ENCODE measurements around the gene GNB3. TPM values are rescaled to one million over a fixed set of nuclear protein-coding genes. Genes with fewer than 3 reads are reported as not detected.

GNB3 gene
- total and polyA plus RNA-seq, 2 donors (not counting 3 experiments of a cell fraction or from before 2014, with no cell fraction given), result 9.4 to 12.0 TPM

GRCh38 chr12:6820166-6820565 lies 20.6 kb upstream of the GNB3 start:
- ChIA-PET CTCF (interaction anchor here (12.0 kb wide), 1 partner anchor 67 kb away, joined by 148 read pairs; the partner anchor contains the start of gene MLF2), POLR2A (no interaction called here)
- FAIRE-seq, result no peak
- intact Hi-C loops (cut with micrococcal nuclease) (no loop called here), dilution Hi-C loops (cut with MboI; ENCODE audit: extremely low pct_ligation_motif_present, low sequenced_read_pairs) (no loop called here)
- H3K9ac ChIP-seq (replicated peaks; ENCODE audit: extremely low read depth, insufficient read depth, low read length), result no peak overlapping the region
- TF ChIP-seq MAX (IDR thresholded peaks at IDR 0.05; ENCODE audit: insufficient read depth, insufficient read length), result no peak
- no peak for TF ChIP-seq POLR2A (IDR thresholded peaks at IDR 0.05; ENCODE audit: low read depth, low read length)
- no peak for TF ChIP-seq MYC (IDR thresholded peaks at IDR 0.05; ENCODE audit: low read depth, low read length)
- no peak for TF ChIP-seq CTCF (IDR thresholded peaks at IDR 0.05; ENCODE audit: extremely low read depth in 1 of 2, insufficient read depth in 1 of 2, low read depth in 1 of 2, low read length in 2 of 2)
- TF ChIP-seq GATA2 (IDR thresholded peaks at IDR 0.05; ENCODE audit: insufficient read depth, insufficient read length, low read depth, low read length), result no peak
- TF ChIP-seq EZH2 (IDR thresholded peaks at IDR 0.05; ENCODE audit: borderline replicate concordance, low read depth, low read length, severe bottlenecking), result no peak
- no peak for TF ChIP-seq FOS (IDR thresholded peaks at IDR 0.05; ENCODE audit: borderline replicate concordance, insufficient read depth, low read length)
- no peak for TF ChIP-seq POLR2AphosphoS5 (IDR thresholded peaks at IDR 0.05; ENCODE audit: insufficient read depth, low read depth, low read length)
- no peak for TF ChIP-seq JUN (IDR thresholded peaks at IDR 0.05; ENCODE audit: borderline replicate concordance, insufficient read depth, insufficient read length, low read depth)
- no peak overlapping the region for H3K4me3 ChIP-seq (replicated peaks in 1 of 3; ENCODE audit: insufficient read depth in 1 of 3, low read depth in 1 of 3, low read length in 3 of 3)
- H3K36me3 ChIP-seq (ENCODE audit: control insufficient read depth in 2 of 2, extremely low read depth in 1 of 2, insufficient read depth in 2 of 2, low read length in 2 of 2), result no peaks in the 10 kb centered on the region
- no peak for DNase-seq (ENCODE audit: low read depth, low spot score)
- no TSS peak for BruUV-seq (replicated peaks)
- no peaks in the 10 kb centered on the region for H3K79me2 ChIP-seq (ENCODE audit: control insufficient read depth, insufficient read depth, low read length)
- no peak overlapping the region for H2AFZ ChIP-seq (ENCODE audit: low read depth, low read length)
- no peak overlapping the region for H3K27ac ChIP-seq (ENCODE audit: insufficient read depth, low read depth, low read length)
- no peaks in the 10 kb centered on the region for H4K20me1 ChIP-seq (replicated peaks; ENCODE audit: control insufficient read depth, extremely low read depth, insufficient read depth, low read length)
- H3K4me2 ChIP-seq (ENCODE audit: insufficient read depth, low read length), result no peak overlapping the region
- peaks cover 3% of the 10 kb centered on the region in 2 experiments for H3K27me3 ChIP-seq (ENCODE audit: control insufficient read depth in 2 of 2, insufficient read depth in 2 of 2, low read length in 2 of 2)
- H3K9me3 ChIP-seq (replicated peaks; ENCODE audit: control insufficient read depth, insufficient read depth, low read length), result no peaks in the 10 kb centered on the region
- no peaks in the 10 kb centered on the region for H3K9me1 ChIP-seq (replicated peaks; ENCODE audit: control insufficient read depth, extremely low read depth, insufficient read depth, low read length)
- peaks cover 16% of the 10 kb centered on the region for H3K4me1 ChIP-seq (ENCODE audit: control insufficient read depth, extremely low read depth, insufficient read depth, low read length)

Data from endothelial cell of umbilical vein (primary cell).